Fibroblast of lung (primary cell): ENCODE measurements around the gene PLEKHA5.

Experiments
- CTCF ChIP-seq, 2 donors: IDR thresholded peaks in 1 of 2; conservative IDR thresholded peaks in 1 of 2; 1 replicate in 1 of 2; 2 replicates in 1 of 2; pipeline ENCODE4 v1.5.1; 2011 to 2012; ENCODE audit warnings: low read length in 2 of 2, control low read depth in 1 of 2, inconsistent platforms in 1 of 2, low read depth in 1 of 2, mild to moderate bottlenecking in 1 of 2
- EZH2 ChIP-seq: IDR thresholded peaks from 2 replicates; pipeline ENCODE4 v1.5.1; 2012; ENCODE audit warnings: low read length, control low read depth, mild to moderate bottlenecking; ENCODE audit errors: missing control alignments

GRCh38 chr12:19190292-19191031, 60.9 kb downstream of the PLEKHA5 start:
- TF ChIP-seq EZH2, result no peak
- TF ChIP-seq CTCF (conservative IDR thresholded peaks at IDR 0.05 in 1 of 2, IDR thresholded peaks at IDR 0.05 in 1 of 2; ENCODE audit: low read depth in 1 of 2, low read length in 2 of 2), result no peak
